ENCODE measurements around the gene MIPOL1. TPM values are rescaled to one million over a fixed set of nuclear protein-coding genes. Genes with fewer than 3 reads are reported as not detected.
A peak's percentile ranks its signal among the peaks of the same experiment; 100 is the strongest.
"Not testable (repeated sequence)": the region's sequence is repeated elsewhere in the genome, so short reads cannot be mapped to it uniquely, and the experiment has no call there.

MIPOL1 gene
- total RNA-seq = 3.4 TPM

DNA sequence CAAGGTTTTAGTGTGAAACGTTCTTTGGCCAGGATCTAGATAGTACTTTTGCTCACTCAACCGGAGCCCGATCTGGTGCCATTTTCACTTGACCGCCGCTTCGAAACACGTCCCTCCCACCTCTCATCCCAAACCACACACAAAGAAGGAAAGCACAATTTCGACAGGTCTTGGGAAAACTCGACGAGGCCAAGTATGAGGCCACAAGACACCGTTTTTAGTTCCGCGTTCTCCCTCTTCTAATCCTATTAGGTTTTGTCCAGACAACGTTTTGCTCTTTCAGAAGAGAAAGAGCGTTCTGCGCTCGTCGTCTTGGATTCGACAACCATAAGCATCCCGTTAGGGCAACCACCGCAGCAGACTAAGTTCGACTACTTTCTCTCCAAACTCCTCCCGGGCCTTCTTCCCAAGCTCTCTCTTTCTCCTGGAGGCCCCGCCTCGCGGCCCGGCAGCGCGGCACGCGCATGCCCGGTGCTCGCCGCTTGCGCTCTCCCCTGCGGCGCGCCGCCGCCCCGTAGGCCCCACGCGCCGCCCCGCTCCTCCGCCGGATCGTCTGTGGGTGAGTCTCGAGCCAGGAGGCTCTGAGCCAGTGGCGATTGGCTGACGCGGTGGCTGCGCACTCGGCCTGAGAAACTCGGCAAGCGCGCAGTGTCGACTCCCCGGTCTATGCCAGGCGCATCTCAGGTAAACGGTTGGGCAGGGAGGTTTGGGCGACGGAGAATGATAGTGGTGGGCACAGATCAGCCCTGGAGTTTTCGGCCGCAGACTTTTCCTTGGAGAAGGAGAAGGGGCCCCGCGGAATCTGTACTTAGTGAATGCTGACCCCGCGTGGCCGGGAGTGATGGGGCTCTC lies at the start of gene MIPOL1:
Gene MIPOL1, plus strand, starts transcription at position 517 of the 852 bp plus-strand sequence. CDS start 49,952 bp downstream, outside the sequence.
- ATAC-seq = peak; percentile 98

DNA sequence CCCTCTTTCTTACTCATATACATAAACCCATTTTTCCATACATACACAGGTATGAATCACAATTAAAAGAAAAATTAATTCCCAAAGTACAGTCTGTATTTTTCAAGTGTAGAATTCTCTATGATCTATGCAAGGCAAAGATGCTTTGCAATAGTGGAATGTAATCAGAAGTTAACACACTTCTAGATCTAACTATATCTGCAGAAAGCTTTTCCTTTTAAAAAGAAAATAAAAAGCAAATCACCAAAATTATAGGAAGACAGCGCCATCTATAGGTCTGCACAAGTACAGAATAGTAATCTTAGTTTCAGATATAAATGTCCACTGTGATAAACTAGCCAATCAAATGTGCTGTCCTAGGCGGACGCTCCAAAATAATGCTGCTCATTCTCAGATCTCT lies 47.3 kb upstream of the MIPOL1 start:
- peak; percentile 72 for ATAC-seq

DNA sequence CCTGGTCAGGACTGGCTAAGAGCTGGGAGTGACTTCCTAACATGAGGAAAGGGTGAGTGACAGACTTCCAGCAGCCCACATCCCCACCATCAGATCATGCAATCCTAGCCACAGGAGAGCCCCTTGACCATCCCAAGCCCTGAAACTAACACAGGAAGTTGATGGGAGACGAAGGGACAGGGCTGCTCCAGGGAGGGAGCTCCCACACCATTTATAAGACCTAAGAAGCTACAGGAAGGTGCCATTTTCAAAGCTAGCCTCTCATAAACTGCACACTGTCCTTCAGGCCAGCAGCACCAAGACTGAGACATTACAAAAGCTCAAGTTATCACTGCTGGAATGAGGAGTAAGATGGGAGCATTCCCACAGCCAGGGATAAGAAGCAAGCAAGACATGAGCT lies 44.7 kb upstream of the MIPOL1 start:
- ATAC-seq = no peak

GRCh38 chr14:37153483-37153882 lies 44.3 kb upstream of the MIPOL1 start:
- ATAC-seq = no peak

DNA sequence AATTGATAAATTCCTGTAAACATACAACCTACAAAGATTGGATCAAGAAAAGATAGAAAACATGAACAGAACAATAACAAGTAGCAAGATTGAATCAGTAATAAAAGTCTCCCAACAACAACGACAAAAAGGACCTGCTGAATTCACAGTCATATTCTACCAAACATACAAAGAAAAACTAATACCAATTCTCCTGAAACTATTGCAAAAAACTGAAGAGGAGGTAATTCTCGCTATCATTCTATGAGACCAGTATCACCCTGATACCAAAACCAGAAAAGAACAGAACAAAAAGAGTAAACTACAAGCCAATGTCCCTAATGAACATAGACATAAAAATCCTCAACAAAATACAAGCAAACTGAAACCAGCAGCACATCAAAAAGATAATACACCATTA lies 39.8 kb upstream of the MIPOL1 start:
- no peak for ATAC-seq

DNA sequence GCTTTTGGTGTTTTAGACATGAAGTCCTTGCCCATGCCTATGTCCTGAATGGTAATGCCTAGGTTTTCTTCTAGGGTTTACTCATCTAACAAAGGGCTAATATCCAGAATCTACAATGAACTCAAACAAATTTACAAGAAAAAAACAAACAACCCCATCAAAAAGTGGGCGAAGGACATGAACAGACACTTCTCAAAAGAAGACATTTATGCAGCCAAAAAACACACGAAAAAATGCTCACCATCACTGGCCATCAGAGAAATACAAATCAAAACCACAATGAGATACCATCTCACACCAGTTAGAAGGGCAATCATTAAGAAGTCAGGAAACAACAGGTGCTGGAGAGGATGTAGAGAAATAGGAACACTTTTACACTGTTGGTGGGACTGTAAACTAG lies 35.4 kb upstream of the MIPOL1 start:
- not testable (repeated sequence) for ATAC-seq

- no peak for ATAC-seq
Measured at GRCh38 chr14:37165794-37166193, 31.9 kb upstream of the MIPOL1 start.

- no peak for ATAC-seq
Measured at GRCh38 chr14:37167151-37168047, 30.3 kb upstream of the MIPOL1 start.

DNA sequence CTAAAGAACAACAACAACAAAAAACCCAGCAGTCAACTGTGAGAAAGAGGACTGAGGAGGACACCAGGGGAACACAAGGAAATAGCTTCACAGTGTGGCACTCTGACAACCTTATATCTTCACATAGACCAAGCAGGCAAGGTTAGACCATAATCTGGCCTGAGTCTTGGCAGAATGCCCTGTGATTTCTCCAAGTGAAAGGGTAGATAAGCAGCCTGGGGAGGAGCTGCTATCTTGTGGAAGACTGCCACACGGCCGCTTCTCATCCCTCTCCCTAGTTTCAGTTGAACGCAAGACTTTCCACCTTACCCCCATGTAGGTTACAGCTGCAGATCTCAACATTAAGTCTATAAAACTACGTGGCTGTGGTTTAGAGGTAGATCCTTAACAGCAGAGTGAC lies 29.0 kb upstream of the MIPOL1 start:
- no peak for ATAC-seq

DNA sequence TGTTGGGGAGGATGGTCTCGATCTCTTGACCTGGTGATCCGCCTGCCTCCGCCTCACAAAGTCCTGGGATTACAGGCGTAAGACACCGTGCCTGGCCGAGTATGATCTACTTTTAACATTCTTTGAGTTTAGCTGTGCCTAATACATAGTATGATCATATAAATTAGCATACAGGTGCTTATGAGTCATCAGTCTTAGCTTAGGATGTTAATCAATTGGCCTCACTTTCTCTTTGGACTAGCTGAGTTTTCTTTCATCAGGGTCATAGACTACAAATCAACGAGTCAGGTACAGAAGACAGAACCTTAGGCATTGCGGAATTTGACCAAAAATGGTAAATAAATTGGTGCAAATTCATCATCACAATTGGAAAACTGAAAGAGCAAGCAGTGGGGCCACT lies 27.5 kb upstream of the MIPOL1 start:
- ATAC-seq = no peak

DNA sequence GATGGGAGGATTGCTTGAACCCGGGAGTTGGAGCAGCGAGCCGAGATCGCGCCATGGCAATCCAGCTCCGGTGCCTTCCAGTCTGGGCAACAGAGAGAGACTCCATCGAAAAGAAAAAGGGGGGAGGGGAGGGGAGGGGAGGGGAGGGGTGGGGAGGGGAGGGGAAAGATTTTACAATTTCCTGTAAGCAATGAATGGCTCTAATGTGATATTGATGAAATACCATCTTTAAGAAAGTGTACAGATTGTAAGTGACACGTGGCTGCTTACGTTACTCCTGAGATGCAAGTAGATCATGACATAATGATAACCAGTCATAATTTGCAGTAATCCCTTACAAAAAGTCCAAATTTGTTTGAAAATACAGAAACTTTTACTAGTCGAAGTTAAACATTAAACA lies 26.7 kb upstream of the MIPOL1 start:
- ATAC-seq = no peak

- ATAC-seq = peak; percentile 6
Measured at GRCh38 chr14:37171678-37172023, 26.1 kb upstream of the MIPOL1 start.

DNA sequence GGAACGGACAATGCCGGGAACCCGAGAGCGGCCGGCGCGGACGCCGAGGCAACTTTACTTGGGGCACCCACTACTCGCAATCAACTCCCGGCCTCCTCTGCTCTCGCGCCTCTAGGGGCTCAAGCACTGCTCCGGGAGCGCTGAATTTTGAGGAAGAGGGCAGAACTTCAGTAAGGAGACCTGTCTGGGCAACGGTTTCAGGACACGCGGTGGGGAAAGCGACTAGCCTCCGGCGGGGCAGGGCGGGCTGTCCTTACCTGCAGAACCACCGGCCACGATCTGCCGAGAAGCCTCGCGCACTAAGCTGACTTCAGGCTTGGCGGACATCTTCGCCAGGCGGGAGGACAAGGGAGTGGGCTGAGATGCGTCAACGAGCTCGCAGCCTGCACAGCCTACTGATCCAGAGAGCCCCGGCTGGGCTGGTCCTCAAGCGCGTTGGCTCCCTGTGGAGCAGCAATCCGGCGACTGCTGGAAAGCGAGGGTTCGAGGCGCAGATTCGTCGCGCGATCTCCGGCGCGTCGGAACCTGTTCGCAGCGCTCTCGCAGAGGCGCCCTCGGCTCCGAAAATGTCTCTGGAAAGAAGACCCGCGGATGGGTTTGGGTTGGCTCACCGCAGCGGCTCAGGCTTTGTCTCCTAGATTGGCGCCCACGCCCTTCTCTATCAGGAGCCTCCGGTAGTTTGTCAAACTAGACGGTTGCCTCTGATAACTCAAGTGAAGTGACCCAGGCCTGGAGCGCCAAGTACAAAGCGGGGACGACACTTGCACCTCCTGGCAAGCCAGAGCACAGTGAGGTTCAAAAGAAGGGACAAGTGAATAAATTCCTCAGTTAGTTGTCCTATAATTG lies 25.5 kb upstream of the MIPOL1 start, which contains the start of gene SLC25A21:
Gene SLC25A21, minus strand, starts transcription at position 583 of the 846 bp plus-strand sequence.
- ATAC-seq = peak; percentile 86

- ATAC-seq = no peak
Measured at GRCh38 chr14:37172936-37173614, 24.7 kb upstream of the MIPOL1 start.

DNA sequence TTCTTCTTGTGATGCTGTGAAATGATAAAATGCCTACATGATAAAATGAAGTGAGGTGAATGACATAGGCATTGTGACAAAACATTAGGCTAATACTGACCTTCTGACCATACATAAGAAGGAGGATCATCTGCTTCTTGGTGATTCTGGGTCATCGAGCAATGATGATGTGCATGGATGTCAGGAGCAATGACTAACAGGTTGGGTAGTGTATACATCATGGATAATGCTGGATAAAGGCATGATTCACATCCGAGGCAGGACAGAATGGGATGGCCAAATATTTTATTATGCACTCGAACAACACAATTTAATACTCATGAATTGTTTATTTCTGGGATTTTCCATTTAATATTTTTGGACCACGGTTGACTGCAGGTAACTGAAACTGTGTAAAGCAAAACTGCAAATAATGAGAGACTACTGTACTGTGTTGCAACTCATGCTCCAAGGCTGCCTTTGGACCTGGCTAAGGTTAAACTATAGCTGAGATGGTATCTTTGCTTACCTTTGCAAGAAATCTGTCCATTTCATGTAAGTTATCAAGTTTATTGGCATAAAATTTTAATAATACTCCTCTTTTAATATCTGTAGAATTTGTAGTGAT lies 17.7 kb upstream of the MIPOL1 start:
- ATAC-seq = peak; percentile 42

GRCh38 chr14:37180886-37181285 lies 16.9 kb upstream of the MIPOL1 start:
- ATAC-seq = not testable (repeated sequence)

DNA sequence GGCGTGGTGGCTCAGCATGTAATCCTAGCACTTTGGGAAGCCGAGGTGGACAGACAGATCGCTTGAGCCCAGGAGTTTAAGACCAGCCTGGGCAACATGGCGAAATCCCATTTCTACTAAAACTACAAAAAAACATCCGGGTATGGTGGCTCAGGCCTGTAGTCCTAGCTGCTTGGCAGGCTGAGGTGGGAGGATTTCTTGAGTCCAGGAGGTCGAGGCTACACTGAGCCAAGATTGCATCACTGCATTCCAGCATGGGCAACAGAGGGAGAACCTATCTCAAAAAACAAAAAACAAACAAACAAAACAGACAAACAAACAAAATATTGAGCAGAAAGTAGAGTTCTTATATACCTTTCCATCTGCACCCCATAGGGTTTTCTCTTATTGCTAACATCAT lies 16.3 kb upstream of the MIPOL1 start:
- no peak for ATAC-seq

GRCh38 chr14:37184520-37184919 lies 13.2 kb upstream of the MIPOL1 start:
- not testable (repeated sequence) for ATAC-seq

DNA sequence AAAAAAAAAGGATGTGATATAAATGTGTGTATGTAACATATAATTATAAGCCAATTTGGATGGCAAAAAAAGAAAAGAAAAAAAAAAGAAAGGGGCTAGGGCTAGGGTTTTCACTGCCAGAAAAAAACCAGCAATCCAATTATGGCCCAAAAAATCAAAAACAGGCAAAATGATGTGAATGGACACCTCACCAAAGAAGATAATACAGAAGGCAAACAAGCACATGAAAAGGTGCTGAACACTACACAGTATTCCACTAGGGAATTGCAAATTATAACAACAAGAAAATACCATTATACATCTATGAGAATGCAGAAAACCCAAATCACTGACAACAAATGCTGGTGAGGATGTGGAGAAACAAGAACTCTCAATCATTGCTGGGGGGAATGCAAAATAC lies 12.1 kb upstream of the MIPOL1 start:
- ATAC-seq = no peak

- ATAC-seq = no peak
Measured at GRCh38 chr14:37186865-37187264, 10.9 kb upstream of the MIPOL1 start.

DNA sequence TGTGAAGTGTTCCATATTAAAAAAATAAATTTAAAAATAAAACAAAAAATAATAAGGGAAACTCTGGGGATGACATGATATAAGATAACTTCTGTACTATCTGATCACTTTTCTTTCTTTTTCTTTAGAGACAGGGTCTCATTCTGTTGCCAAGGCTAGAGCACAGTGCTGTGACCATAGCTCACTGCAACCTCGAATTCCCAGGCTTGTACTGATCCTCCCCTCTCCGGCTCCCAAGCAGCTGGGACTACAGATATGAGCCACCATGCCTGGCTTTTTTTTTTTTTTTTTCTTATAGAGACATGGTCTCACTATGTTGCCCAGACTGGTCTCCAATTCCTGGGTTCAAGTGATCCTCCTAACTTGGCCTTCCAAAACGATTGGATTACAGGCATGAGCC lies 10.4 kb upstream of the MIPOL1 start:
- no peak for ATAC-seq

Measured in esophagus mucosa (tissue), 1 donor.